Glutamatergic neuron (in vitro differentiated cells): ENCODE results near the gene FBXL17. TPM values are rescaled to one million over a fixed set of nuclear protein-coding genes. Genes with fewer than 3 reads are reported as not detected.

ENCODE experiments used
- DNase-seq: peaks from one replicate; pipeline ENCODE4 v3.0.0; 2022
- H3K27ac Mint-ChIP-seq: one replicate; pipeline ENCODE4 v1.8.0; 2020; ENCODE audit warnings: mild to moderate bottlenecking, mixed read lengths, inconsistent platforms; ENCODE audit not compliant: unreplicated experiment
- H3K27me3 Mint-ChIP-seq: one replicate; pipeline ENCODE4 v1.8.0; 2020; ENCODE audit warnings: mild to moderate bottlenecking, moderate library complexity, mixed read lengths, inconsistent platforms; ENCODE audit not compliant: unreplicated experiment
- H3K36me3 Mint-ChIP-seq: one replicate; pipeline ENCODE4 v1.8.0; 2020; ENCODE audit warnings: mild to moderate bottlenecking, mixed read lengths, inconsistent platforms; ENCODE audit not compliant: unreplicated experiment
- H3K4me1 Mint-ChIP-seq: one replicate; pipeline ENCODE4 v1.8.0; 2020; ENCODE audit warnings: mild to moderate bottlenecking, low read depth, mixed read lengths, inconsistent platforms; ENCODE audit not compliant: unreplicated experiment
- H3K4me3 Mint-ChIP-seq: one replicate; pipeline ENCODE4 v1.8.0; 2020; ENCODE audit warnings: mild to moderate bottlenecking, mixed read lengths, inconsistent platforms; ENCODE audit not compliant: unreplicated experiment
- H3K9me3 Mint-ChIP-seq: one replicate; pipeline ENCODE4 v1.8.0; 2020; ENCODE audit warnings: mild to moderate bottlenecking, moderate library complexity, mixed read lengths, inconsistent platforms; ENCODE audit not compliant: unreplicated experiment
- CTCF ChIP-seq: fragments of 200-600 bp; sonication (generic); IDR thresholded peaks from one replicate; pipeline ENCODE4 v1.5.0; 2021; ENCODE audit not compliant: partially characterized antibody, unreplicated experiment
- total RNA-seq: library from RNA; stranded (reverse); fragmentation: NEBNext Ultra II Directional; extraction: Animal tissue kit (Norgen Biotek cat#: 25700); gene quantifications from one replicate; pipeline ENCODE4 v1.2.1, GENCODE V29; 2021; ENCODE audit not compliant: unreplicated experiment

Gene FBXL17
- total RNA-seq, 1 donor from 2014 or later = 20.3 TPM

GRCh38 chr5:107993341-107993740, 388.6 kb downstream of the FBXL17 start:
- Mint-ChIP-seq H3K4me1 (peaks cover 7% of the 10 kb centered on the region), H3K9me3 (no peaks in the 10 kb centered on the region), H3K27ac (no peak overlapping the region), H3K4me3 (no peak overlapping the region), H3K27me3 (no peaks in the 10 kb centered on the region), H3K36me3 (no peaks in the 10 kb centered on the region)
- DNase-seq = no peak
- TF ChIP-seq CTCF = no peak

- no peaks in the 10 kb centered on the region for H3K4me1 Mint-ChIP-seq
- H3K36me3 Mint-ChIP-seq = no peaks in the 10 kb centered on the region
- H3K27ac Mint-ChIP-seq = no peak overlapping the region
- H3K9me3 Mint-ChIP-seq = no peaks in the 10 kb centered on the region
- DNase-seq = no peak
- H3K27me3 Mint-ChIP-seq = no peaks in the 10 kb centered on the region
- TF ChIP-seq CTCF = no peak
- no peak overlapping the region for H3K4me3 Mint-ChIP-seq
Observed at GRCh38 chr5:107990881-107991810, 390.8 kb downstream of the FBXL17 start.

- Mint-ChIP-seq H3K9me3 (no peaks in the 10 kb centered on the region), H3K4me1 (no peaks in the 10 kb centered on the region), H3K4me3 (no peak overlapping the region), H3K27me3 (no peaks in the 10 kb centered on the region), H3K36me3 (no peaks in the 10 kb centered on the region), H3K27ac (no peak overlapping the region)
- no peak for TF ChIP-seq CTCF
- DNase-seq = no peak
Observed at GRCh38 chr5:107985144-107985543, 396.8 kb downstream of the FBXL17 start.

- Mint-ChIP-seq H3K4me1 (peaks cover 3% of the 10 kb centered on the region), H3K36me3 (no peaks in the 10 kb centered on the region), H3K27ac (no peak overlapping the region), H3K9me3 (no peaks in the 10 kb centered on the region), H3K27me3 (no peaks in the 10 kb centered on the region), H3K4me3 (no peak overlapping the region)
- no peak for DNase-seq
- TF ChIP-seq CTCF = no peak
Observed at GRCh38 chr5:107982703-107983425, 399.0 kb downstream of the FBXL17 start.
